K562 (cell line): Measurements from ENCODE around the gene CARMIL1.

ENCODE experiments used
- SREBF1 ChIP-seq: fragments of 150-350 bp; IDR thresholded peaks from 2 replicates; pipeline ENCODE4 v1.6.1; 2014; ENCODE audit warnings: antibody characterized with exemption, low read depth, low read length, borderline replicate concordance
- TF ChIP-seq, protein P1 (sequence below): sonication (generic); formaldehyde crosslinking; IDR thresholded peaks from 2 replicates; pipeline ENCODE4 v1.8.1; 2023; ENCODE audit warnings: mild to moderate bottlenecking, missing genetic modification reagents
- TF ChIP-seq, protein P2 (sequence below), 2 experiments: fragments of 450-650 bp in 1 of 2; sonication (generic) in 1 of 2; formaldehyde crosslinking in 1 of 2; IDR thresholded peaks in 1 of 2; conservative IDR thresholded peaks in 1 of 2; 2 replicates each; pipeline versions ENCODE4 v1.6.1 to v1.8.1; 2016 to 2023; ENCODE audit warnings: mild to moderate bottlenecking in 2 of 2, moderate library complexity in 2 of 2, inconsistent platforms in 1 of 2, missing genetic modification reagents in 1 of 2

DNA sequence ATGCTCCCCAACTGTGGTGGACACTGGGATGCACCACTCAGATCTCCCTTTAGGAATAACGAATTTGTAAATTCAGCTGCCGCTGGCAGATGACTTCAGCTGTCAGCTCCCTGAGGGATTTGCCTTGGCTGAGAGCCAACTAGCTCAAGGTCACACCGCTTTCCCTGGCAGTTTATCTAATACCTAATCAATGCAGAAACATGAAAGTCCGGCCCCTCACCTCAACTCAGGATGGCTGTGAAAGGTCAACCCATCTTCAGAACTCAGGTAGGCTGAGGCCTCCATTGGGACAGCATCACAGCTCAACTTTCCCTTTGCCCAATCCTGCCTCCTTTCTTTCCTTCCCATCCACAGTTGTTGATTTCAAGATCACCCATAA, 350.0 kb downstream of the CARMIL1 start:
- TF ChIP-seq SREBF1: no peak
- TF ChIP-seq, protein P1, sequence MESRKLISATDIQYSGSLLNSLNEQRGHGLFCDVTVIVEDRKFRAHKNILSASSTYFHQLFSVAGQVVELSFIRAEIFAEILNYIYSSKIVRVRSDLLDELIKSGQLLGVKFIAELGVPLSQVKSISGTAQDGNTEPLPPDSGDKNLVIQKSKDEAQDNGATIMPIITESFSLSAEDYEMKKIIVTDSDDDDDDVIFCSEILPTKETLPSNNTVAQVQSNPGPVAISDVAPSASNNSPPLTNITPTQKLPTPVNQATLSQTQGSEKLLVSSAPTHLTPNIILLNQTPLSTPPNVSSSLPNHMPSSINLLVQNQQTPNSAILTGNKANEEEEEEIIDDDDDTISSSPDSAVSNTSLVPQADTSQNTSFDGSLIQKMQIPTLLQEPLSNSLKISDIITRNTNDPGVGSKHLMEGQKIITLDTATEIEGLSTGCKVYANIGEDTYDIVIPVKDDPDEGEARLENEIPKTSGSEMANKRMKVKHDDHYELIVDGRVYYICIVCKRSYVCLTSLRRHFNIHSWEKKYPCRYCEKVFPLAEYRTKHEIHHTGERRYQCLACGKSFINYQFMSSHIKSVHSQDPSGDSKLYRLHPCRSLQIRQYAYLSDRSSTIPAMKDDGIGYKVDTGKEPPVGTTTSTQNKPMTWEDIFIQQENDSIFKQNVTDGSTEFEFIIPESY (CRISPR knock-in tag): no peak
- TF ChIP-seq, protein P2, sequence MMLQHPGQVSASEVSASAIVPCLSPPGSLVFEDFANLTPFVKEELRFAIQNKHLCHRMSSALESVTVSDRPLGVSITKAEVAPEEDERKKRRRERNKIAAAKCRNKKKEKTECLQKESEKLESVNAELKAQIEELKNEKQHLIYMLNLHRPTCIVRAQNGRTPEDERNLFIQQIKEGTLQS (IDR thresholded peaks at IDR 0.05): no peak
- TF ChIP-seq, protein P2 (CRISPR knock-in tag; conservative IDR thresholded peaks at IDR 0.05): no peak
